ENCODE data around the gene TP53I13. TPM values are rescaled to one million over a fixed set of nuclear protein-coding genes. Genes with fewer than 3 reads are reported as not detected.
A peak's percentile ranks its signal among the peaks of the same experiment; 100 is the strongest.

Gene TP53I13
- polyA plus RNA-seq, 2 of the 4 experiments (the other 2 are of a cell fraction), result 27.5 to 57.8 TPM

DNA sequence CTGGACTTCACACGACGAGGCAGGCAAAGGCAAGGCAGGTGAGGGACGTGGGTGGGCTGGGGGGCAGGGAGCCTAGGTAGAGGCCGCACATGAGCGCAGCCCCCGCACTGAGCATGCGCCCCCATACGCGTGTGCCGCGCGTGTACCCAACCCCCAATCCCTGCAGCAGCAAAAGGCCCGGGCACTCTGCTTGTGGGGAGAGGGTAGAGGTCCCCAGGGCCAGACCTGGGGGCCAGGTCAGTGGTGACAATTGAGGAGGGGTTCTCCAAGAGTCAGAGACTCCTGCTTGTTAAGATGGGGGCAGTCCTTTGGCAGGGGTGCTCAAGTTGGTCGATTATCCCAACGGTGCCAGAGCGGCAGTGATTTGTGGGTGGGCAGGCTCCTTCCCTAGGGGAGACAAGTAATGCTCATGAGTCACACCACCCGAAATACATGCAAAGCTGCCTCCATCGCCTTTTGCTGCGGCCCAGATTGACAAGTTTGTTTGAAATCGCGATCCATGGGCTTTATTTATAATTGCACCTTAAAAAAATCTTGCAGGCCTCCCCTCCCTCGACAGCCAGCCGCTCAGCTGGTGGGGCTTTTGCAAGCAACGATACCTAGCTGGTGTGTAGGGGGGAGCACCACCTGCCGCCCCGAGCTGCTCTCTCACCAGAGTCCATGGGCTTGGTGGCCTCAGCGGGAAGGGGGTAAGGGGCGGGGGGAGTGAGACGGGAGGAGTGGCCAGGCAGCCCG, 22.1 kb downstream of the TP53I13 start:
- H3K4me1 ChIP-seq, result peaks cover 57% of the 10 kb centered on the region
- peak; percentile 25 to 46 for ATAC-seq
- TF ChIP-seq ATOH8 (CRISPR knock-in tag; IDR thresholded peaks at IDR 0.05; ENCODE audit: low read depth) (no peak; the same call in 1 of the 2 replicates), EHMT2 (IDR thresholded peaks at IDR 0.05; ENCODE audit: low read depth) (no peak), RAD21 (conservative IDR thresholded peaks at IDR 0.05 in 1 of 2, IDR thresholded peaks at IDR 0.05 in 1 of 2) (no peak), BHLHE40 (IDR thresholded peaks at IDR 0.05; ENCODE audit: low read depth, low read length) (no peak), JUNB (IDR thresholded peaks at IDR 0.05) (no peak), CBX8 (IDR thresholded peaks at IDR 0.05) (no peak), NPAS2 (CRISPR knock-in tag; IDR thresholded peaks at IDR 0.05; ENCODE audit: borderline replicate concordance) (no peak), POLR2AphosphoS2 (conservative IDR thresholded peaks at IDR 0.05; ENCODE audit: low read length) (no peak), HOXA7 (CRISPR knock-in tag; IDR thresholded peaks at IDR 0.05) (no peak), ZNF302 (CRISPR knock-in tag; IDR thresholded peaks at IDR 0.05) (no peak), FOSL2 (IDR thresholded peaks at IDR 0.05) (no peak), FOSL2 (CRISPR knock-in tag; IDR thresholded peaks at IDR 0.05) (peak; percentile 20; the same call in 1 of the 2 replicates), TFCP2L1 (CRISPR knock-in tag; IDR thresholded peaks at IDR 0.05) (no peak), FOXS1 (CRISPR knock-in tag; IDR thresholded peaks at IDR 0.05) (no peak), HOXB5 (CRISPR knock-in tag; IDR thresholded peaks at IDR 0.05) (0 out of 2 replicates have a peak, but pooled peaks have one; percentile 46), POLR2A (IDR thresholded peaks at IDR 0.05; ENCODE audit: low read length) (peak; percentile 32; the same call in 1 of the 2 replicates), NFE2L2 (conservative IDR thresholded peaks at IDR 0.05; ENCODE audit: low read length) (no peak), RFX5 (IDR thresholded peaks at IDR 0.05) (no peak), ZFP36 (IDR thresholded peaks at IDR 0.05; ENCODE audit: borderline replicate concordance, partially characterized antibody) (no peak), CHD2 (IDR thresholded peaks at IDR 0.05; ENCODE audit: low read length, partially characterized antibody) (no peak), ESRRA (IDR thresholded peaks at IDR 0.05; ENCODE audit: borderline replicate concordance, low read length) (no peak), SREBF2 (IDR thresholded peaks at IDR 0.05) (no peak), ZC3H11A (IDR thresholded peaks at IDR 0.05) (no peak), MAFK (IDR thresholded peaks at IDR 0.05; ENCODE audit: partially characterized antibody) (no peak), JUN (IDR thresholded peaks at IDR 0.05) (no peak; a peak in 1 of 5 replicates), KDM5A (IDR thresholded peaks at IDR 0.05) (no peak), EHF (CRISPR knock-in tag; IDR thresholded peaks at IDR 0.05) (no peak), CHD4 (IDR thresholded peaks at IDR 0.05; ENCODE audit: borderline replicate concordance) (no peak), EP300 (IDR thresholded peaks at IDR 0.05) (no peak), TP53 (CRISPR knock-in tag; IDR thresholded peaks at IDR 0.05) (no peak), RARB (CRISPR knock-in tag; IDR thresholded peaks at IDR 0.05) (no peak), HDAC2 (IDR thresholded peaks at IDR 0.05) (no peak), ZSCAN20 (CRISPR knock-in tag; IDR thresholded peaks at IDR 0.05) (no peak), RNF2 (IDR thresholded peaks at IDR 0.05; ENCODE audit: borderline replicate concordance, low read depth) (no peak), KDM1A (IDR thresholded peaks at IDR 0.05; ENCODE audit: low read depth) (no peak)
- TF ChIP-seq, protein P1, sequence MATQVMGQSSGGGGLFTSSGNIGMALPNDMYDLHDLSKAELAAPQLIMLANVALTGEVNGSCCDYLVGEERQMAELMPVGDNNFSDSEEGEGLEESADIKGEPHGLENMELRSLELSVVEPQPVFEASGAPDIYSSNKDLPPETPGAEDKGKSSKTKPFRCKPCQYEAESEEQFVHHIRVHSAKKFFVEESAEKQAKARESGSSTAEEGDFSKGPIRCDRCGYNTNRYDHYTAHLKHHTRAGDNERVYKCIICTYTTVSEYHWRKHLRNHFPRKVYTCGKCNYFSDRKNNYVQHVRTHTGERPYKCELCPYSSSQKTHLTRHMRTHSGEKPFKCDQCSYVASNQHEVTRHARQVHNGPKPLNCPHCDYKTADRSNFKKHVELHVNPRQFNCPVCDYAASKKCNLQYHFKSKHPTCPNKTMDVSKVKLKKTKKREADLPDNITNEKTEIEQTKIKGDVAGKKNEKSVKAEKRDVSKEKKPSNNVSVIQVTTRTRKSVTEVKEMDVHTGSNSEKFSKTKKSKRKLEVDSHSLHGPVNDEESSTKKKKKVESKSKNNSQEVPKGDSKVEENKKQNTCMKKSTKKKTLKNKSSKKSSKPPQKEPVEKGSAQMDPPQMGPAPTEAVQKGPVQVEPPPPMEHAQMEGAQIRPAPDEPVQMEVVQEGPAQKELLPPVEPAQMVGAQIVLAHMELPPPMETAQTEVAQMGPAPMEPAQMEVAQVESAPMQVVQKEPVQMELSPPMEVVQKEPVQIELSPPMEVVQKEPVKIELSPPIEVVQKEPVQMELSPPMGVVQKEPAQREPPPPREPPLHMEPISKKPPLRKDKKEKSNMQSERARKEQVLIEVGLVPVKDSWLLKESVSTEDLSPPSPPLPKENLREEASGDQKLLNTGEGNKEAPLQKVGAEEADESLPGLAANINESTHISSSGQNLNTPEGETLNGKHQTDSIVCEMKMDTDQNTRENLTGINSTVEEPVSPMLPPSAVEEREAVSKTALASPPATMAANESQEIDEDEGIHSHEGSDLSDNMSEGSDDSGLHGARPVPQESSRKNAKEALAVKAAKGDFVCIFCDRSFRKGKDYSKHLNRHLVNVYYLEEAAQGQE (IDR thresholded peaks at IDR 0.05), result no peak
- TF ChIP-seq, protein P2, sequence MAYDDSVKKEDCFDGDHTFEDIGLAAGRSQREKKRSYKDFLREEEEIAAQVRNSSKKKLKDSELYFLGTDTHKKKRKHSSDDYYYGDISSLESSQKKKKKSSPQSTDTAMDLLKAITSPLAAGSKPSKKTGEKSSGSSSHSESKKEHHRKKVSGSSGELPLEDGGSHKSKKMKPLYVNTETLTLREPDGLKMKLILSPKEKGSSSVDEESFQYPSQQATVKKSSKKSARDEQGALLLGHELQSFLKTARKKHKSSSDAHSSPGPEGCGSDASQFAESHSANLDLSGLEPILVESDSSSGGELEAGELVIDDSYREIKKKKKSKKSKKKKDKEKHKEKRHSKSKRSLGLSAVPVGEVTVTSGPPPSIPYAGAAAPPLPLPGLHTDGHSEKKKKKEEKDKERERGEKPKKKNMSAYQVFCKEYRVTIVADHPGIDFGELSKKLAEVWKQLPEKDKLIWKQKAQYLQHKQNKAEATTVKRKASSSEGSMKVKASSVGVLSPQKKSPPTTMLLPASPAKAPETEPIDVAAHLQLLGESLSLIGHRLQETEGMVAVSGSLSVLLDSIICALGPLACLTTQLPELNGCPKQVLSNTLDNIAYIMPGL (CRISPR knock-in tag; IDR thresholded peaks at IDR 0.05; ENCODE audit: borderline replicate concordance), result no peak
- TF ChIP-seq, protein P3, sequence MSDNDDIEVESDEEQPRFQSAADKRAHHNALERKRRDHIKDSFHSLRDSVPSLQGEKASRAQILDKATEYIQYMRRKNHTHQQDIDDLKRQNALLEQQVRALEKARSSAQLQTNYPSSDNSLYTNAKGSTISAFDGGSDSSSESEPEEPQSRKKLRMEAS (IDR thresholded peaks at IDR 0.05), result peak; percentile 81

More for the DNA sequence above, 22.1 kb downstream of the TP53I13 start:
- H3K9me3 ChIP-seq, result no peaks in the 10 kb centered on the region
- peak overlapping the region; percentile 95 to 96 for H3K27ac ChIP-seq
- DNase-seq (ENCODE audit: low read depth in 1 of 2, low spot score in 1 of 2) (peak; percentile 73 to 78), FAIRE-seq (no peak)
- H3K4me2 ChIP-seq, result peak overlapping the region; percentile 95
- CTCF ChIA-PET, result interaction anchor here (0.8 to 11.5 kb wide), 18 partner anchors 10 to 637 kb away, joined by 3 to 474 read pairs (median 5); partner anchors contain the start of genes ABHD15, EFCAB5, MYO18A and TP53I13
- 11% methylated on average over 27 of the region's 30 CpGs for WGBS (ENCODE audit: missing lambda C conversion rate)
- H3K4me3 ChIP-seq, result peak overlapping the region; percentile 82
- POLR2A ChIA-PET, result interaction anchor here (0.6 to 3.0 kb wide), 6 partner anchors 10 to 780 kb away, joined by 3 to 21 read pairs (median 8); partner anchors contain the start of genes ABHD15 and TP53I13

Measured in A549 (cell line).